GM21723 (cell line): ENCODE measurements around the gene RNF26.
A peak's percentile ranks its signal among the peaks of the same experiment; 100 is the strongest.

ENCODE experiments used
- ATAC-seq: cut with Tn5 transposase; IDR thresholded peaks from one replicate; pipeline ENCODE4 v1.9.1; 2021; ENCODE audit warnings: mild to moderate bottlenecking, moderate library complexity; ENCODE audit not compliant: unreplicated experiment

The RNF26 gene

GRCh38 chr11:119350302-119350701 is 16.0 kb downstream of the RNF26 start:
- no peak for ATAC-seq

GRCh38 chr11:119351232-119351631 is 16.9 kb downstream of the RNF26 start:
- ATAC-seq: no peak

GRCh38 chr11:119352857-119353260 is 18.5 kb downstream of the RNF26 start:
- no peak for ATAC-seq

GRCh38 chr11:119355091-119355843 is 20.9 kb downstream of the RNF26 start:
- ATAC-seq: no peak

- peak; percentile 79 for ATAC-seq
These were observed 22.2 kb downstream of the RNF26 start for GRCh38 chr11:119356349-119357031.

GRCh38 chr11:119357074-119357473 is 22.7 kb downstream of the RNF26 start:
- no peak for ATAC-seq

GRCh38 chr11:119359365-119360214 is 25.3 kb downstream of the RNF26 start:
- no peak for ATAC-seq

- ATAC-seq: no peak
These were observed 26.9 kb downstream of the RNF26 start for GRCh38 chr11:119361056-119361787.

- ATAC-seq: no peak
These were observed 27.8 kb downstream of the RNF26 start for GRCh38 chr11:119361941-119362725.

GRCh38 chr11:119362741-119363080 is 28.4 kb downstream of the RNF26 start:
- ATAC-seq: no peak

- ATAC-seq: no peak
These were observed 28.9 kb downstream of the RNF26 start for GRCh38 chr11:119363081-119363850.

- no peak for ATAC-seq
These were observed 29.7 kb downstream of the RNF26 start for GRCh38 chr11:119363851-119364590.

- no peak for ATAC-seq
These were observed 30.8 kb downstream of the RNF26 start for GRCh38 chr11:119365071-119365591.

- no peak for ATAC-seq
These were observed 32.6 kb downstream of the RNF26 start for GRCh38 chr11:119366690-119367620.

GRCh38 chr11:119367661-119368120 is 33.4 kb downstream of the RNF26 start:
- ATAC-seq: no peak

- ATAC-seq: no peak
These were observed 34.1 kb downstream of the RNF26 start for GRCh38 chr11:119368121-119369034.
